Heart left ventricle (tissue), 16 donors: ENCODE data around the gene FAM187B. TPM values are rescaled to one million over a fixed set of nuclear protein-coding genes. Genes with fewer than 3 reads are reported as not detected.

ENCODE experiments used
- ATAC-seq, 4 donors: fragments of 200-7000 bp; cut with Tn5 transposase; one replicate each; pipeline ENCODE4 v1.9.1; 2020 to 2022; ENCODE audit warnings: moderate library complexity in 4 of 4, mild to moderate bottlenecking in 3 of 4, moderate number of reproducible peaks in 1 of 4
- DNase-seq, 5 donors: peaks; one replicate each; pipeline ENCODE4 v3.0.0-alpha.2; 2020
- H3K27ac ChIP-seq, 12 donors: fragments of 200-600 bp; sonication (generic) in 4 of 12; one replicate each; pipeline versions ENCODE4 v1.5.0 to v1.8.0; 2016 to 2022; ENCODE audit warnings: mild to moderate bottlenecking in 2 of 12
- H3K27me3 ChIP-seq, 9 donors: fragments of 200-600 bp; sonication (generic) in 2 of 9; one replicate each; pipeline versions ENCODE4 v1.5.1 to v1.8.0; 2016 to 2022; ENCODE audit warnings: mild to moderate bottlenecking in 3 of 9
- H3K36me3 ChIP-seq, 9 donors: fragments of 200-600 bp; sonication (generic) in 2 of 9; one replicate each; pipeline versions ENCODE4 v1.5.0 to v1.8.0; 2018 to 2022; ENCODE audit warnings: mild to moderate bottlenecking in 2 of 9
- H3K4me1 ChIP-seq, 12 donors: fragments of 200-600 bp; sonication (generic) in 4 of 12; one replicate each; pipeline versions ENCODE4 v1.5.0 to v1.8.0; 2016 to 2022; ENCODE audit warnings: mild to moderate bottlenecking in 3 of 12
- H3K4me3 ChIP-seq, 12 donors: fragments of 200-600 bp; sonication (generic) in 4 of 12; one replicate each; pipeline versions ENCODE4 v1.5.0 to v1.8.0; 2017 to 2022; ENCODE audit warnings: mild to moderate bottlenecking in 9 of 12, moderate library complexity in 4 of 12
- H3K9me3 ChIP-seq, 12 donors: fragments of 200-600 bp; sonication (generic) in 4 of 12; one replicate each; pipeline versions ENCODE4 v1.5.0 to v1.8.0; 2016 to 2022; ENCODE audit warnings: mild to moderate bottlenecking in 1 of 12
- CTCF ChIP-seq, 12 donors: fragments of 200-600 bp; sonication (generic) in 4 of 12; IDR thresholded peaks; one replicate each; pipeline versions ENCODE4 v1.5.0 to v1.8.0; 2018 to 2022; ENCODE audit warnings: antibody characterized with exemption in 12 of 12, mild to moderate bottlenecking in 5 of 12
- POLR2A ChIP-seq, 2 donors: fragments of 450-650 bp; IDR thresholded peaks; one replicate each; pipeline ENCODE4 v1.6.1; 2017; ENCODE audit warnings: antibody characterized with exemption in 2 of 2, mild to moderate bottlenecking in 2 of 2, moderate library complexity in 2 of 2
- WGBS, 4 donors: extraction: QIAGEN DNeasy Blood & Tissue Kit in 2 of 4; methylation state at CpG; one replicate each; pipeline versions ENCODE4 v1.1.5 to v1.1.7; 2013 to 2018; 5-methylcytosine and 5-hydroxymethylcytosine counted together
- intact Hi-C, 10 donors: fragments of 100-400 bp; cut with DNase I; formaldehyde crosslinking; loops; one replicate each; pipeline versions ENCODE4 v1.11.1 to v1.14.2; 2022
- polyA plus RNA-seq, 2 donors: library from polyadenylated mRNA; stranded (reverse); fragments of 200-250 nt; gene quantifications; one replicate each; pipeline ENCODE4 v1.2.3, GENCODE V29; 2013
- total RNA-seq, 9 donors: library from RNA; depleted of rRNA in 2 of 9; stranded (reverse); fragments of >200 nt in 2 of 9; fragmentation: NEBNext Ultra II Directional in 3 of 9; extraction: Animal tissue kit (Norgen Biotek cat#: 25700) in 3 of 9; gene quantifications; one replicate each; pipeline versions ENCODE4 v1.1.0 to v1.2.4, GENCODE V29; 2016 to 2023
- donor health status: ischemic (EF 13 %, LVEDD 7.1; RV severe dilation, severe dysfunction).
- donor health status: healthy with polysubstance abuse.
- donor health status: DM: no; HTN: yes; CAD: no.
- donor health status: DM: no; HTN: no; CAD: no.
- donor health status: ischemic (EF 25% LVEDD 6.9; RV normal size, moderate dysfunction).
- donor health status: ischemic (EF 25% LVEDD 5.7; RV mildly dilated, moderate dysfunction).
- donor health status: healthy.
- donor health status: DM: yes; HTN: yes; CAD: no.
- donor health status: ischemic (EF 35%, LVEDD 5.7; RV mildly dilated, moderate dysfunction).
- donor health status: nonischemic (EF 11% LVEDD 7.7; RV severe dilation, severe dysfunction).
- donor health status: DM: yes; HTN: yes; CAD: no.
- donor health status: PGD.
- donor health status: ischemic (EF 29% LVEDD 5.4; RV normal size, mild dysfunction).
- donor health status: nonischemic (EF 23%, LVEDD 6.1; RV moderate dilation, normal function).

FAM187B gene
- total and polyA plus RNA-seq, 11 donors, result 0.06 TPM; not detected in 10

DNA sequence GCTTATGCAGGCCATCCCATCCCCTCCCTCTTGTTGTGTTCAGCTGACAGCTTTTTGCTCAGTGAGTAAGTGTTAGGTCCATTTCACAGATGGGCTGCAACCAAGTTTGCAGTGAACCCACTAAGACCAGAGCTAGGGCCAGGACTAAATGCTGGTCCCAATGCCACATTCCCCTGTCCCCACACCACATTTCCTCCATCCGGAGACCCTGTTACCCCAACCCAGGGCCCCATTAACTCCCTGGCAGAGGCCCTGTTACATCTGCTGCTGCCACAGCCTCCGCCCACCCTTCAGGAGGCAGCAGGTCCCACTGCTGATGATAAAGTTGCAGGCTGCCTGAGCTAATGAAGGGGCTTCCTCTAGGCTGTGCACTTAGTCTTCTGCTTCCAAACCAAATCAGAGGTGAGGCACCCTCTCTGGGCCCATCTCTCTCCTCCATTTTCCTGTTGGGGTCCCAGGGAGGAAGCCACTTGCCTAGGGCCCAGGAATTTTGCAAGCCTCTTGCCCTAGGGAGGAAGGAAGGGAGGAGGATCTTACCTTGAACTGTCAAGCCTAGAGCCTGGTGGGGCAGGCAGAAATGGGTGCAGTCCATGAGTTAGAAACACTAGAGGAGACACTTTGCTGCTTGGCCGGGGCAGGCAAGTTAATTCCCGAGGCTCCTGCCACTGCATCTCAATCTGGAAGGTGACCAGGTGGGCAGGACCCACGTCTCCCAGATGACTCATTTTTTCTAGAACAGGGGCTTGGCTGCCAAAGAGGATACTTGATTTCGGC, 36.8 kb upstream of the FAM187B start:
- H3K9me3 ChIP-seq, result no peaks in the 10 kb centered on the region
- intact Hi-C loops, result loop anchor here in 8 of 10 donors (5.0 to 10.0 kb wide), 7 partner anchors 108 to 449 kb away; partner anchors contain the start of genes FXYD7 (in 5 of the 8), FXYD5 (in 1 of the 8), HPN (in 1 of the 8) and KMT2B (in 1 of the 8)
- no peak overlapping the region for H3K4me3 ChIP-seq
- WGBS, 4 donors, result 32 to 52% (median 41%) methylated on average over 5 to 6 of the region's 6 CpGs
- DNase-seq (peak in 2 of 5 donors; percentile 20 to 53), ATAC-seq (no peak)
- peaks cover 3 to 55% (median 31%) of the 10 kb centered on the region in 12 donors for H3K4me1 ChIP-seq
- H3K27me3 ChIP-seq, result no peaks in the 10 kb centered on the region
- peaks cover 0 to 4% (median 2%) of the 10 kb centered on the region in 9 donors for H3K36me3 ChIP-seq
- no peak for TF ChIP-seq CTCF (IDR thresholded peaks at IDR 0.05)
- TF ChIP-seq POLR2A (IDR thresholded peaks at IDR 0.05), result no peak
- peak overlapping the region in 6 of 12 donors; percentile 13 to 34 (median 28) for H3K27ac ChIP-seq

DNA sequence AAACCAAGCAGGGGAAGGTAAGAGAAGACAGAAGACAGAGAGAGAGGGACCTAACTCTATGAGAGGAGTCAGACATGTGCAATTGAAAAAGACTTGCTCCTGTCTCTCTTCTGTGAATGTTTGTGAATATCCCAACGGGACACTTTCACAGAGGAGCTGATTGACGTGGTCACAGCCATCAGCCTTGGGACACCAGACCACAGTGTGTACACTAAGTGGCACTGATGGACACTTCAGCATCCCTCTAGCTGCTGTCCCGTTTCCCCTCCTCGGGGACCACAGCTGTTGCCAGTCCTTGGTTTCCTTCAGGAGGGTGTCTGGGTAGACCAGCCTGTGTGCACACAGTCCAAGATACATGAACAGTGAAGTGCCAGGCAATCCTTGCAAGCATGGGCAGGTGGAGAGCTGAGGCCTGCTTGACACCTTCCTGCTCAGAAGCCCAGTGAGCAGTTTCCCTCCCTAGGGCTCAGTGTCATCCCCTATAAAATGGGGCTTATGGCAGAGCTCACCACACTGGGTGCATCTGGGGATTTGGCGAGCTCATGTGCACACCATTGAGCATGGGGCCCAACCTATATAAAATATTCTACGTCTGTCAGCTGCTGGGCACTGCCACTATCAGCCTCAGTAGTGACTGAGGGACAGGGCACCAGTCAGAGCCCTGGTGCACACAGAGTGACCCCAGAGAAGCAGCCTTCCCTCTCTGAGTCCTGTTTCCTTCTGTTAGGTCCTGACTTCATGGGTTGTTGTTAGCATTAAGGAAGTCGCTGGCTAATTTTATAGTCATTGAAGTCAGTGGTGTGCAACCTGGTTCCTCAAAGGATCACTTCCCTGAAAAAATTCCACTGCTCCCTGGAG, 36.0 kb upstream of the FAM187B start:
- 54 to 67% (median 60%) methylated on average over 6 to 7 of the region's 7 CpGs for WGBS, 4 donors
- intact Hi-C loops, result loop anchor here in 8 of 10 donors (5.0 to 10.0 kb wide), 7 partner anchors 107 to 450 kb away; partner anchors contain the start of genes FXYD7 (in 5 of the 8), FXYD5 (in 1 of the 8), HPN (in 1 of the 8) and KMT2B (in 1 of the 8)
- peak overlapping the region in 2 of 12 donors; percentile 27 to 34 for H3K27ac ChIP-seq

GRCh38 chr19:35262101-35262761, 33.7 kb upstream of the FAM187B start:
- ATAC-seq (peak in 3 of 4 donors; percentile 20 to 52 (median 38)), DNase-seq (peak in 1 of 5 donors; percentile 58)
- TF ChIP-seq CTCF (IDR thresholded peaks at IDR 0.05) (no peak), POLR2A (IDR thresholded peaks at IDR 0.05) (no peak)
- intact Hi-C loops, result loop anchor here in 3 of 10 donors (10.0 kb wide), 3 partner anchors 117 to 453 kb away; partner anchors contain the start of genes FXYD7 (in 1 of the 3), HPN (in 1 of the 3) and KMT2B (in 1 of the 3)
- H3K27me3 ChIP-seq, result no peaks in the 10 kb centered on the region
- H3K27ac ChIP-seq, result no peak overlapping the region
- H3K36me3 ChIP-seq, result no peaks in the 10 kb centered on the region
- H3K4me3 ChIP-seq, result no peak overlapping the region
- no peaks in the 10 kb centered on the region for H3K9me3 ChIP-seq
- H3K4me1 ChIP-seq, result peaks cover 0 to 45% (median 24%) of the 10 kb centered on the region in 12 donors
- WGBS, 4 donors, result 68 to 71% (median 70%) methylated on average over 11 to 17 of the region's 17 CpGs; no CpG with 5 or more reads in 1 of the 4 donors

More for the DNA sequence above, 36.0 kb upstream of the FAM187B start:
- DNase-seq (peak in 1 of 5 donors; percentile 34), ATAC-seq (no peak)
- Histone ChIP-seq H3K9me3 (no peaks in the 10 kb centered on the region), H3K27me3 (no peaks in the 10 kb centered on the region), H3K4me3 (no peak overlapping the region), H3K36me3 (no peaks in the 10 kb centered on the region), H3K4me1 (peaks cover 0 to 47% (median 24%) of the 10 kb centered on the region in 12 donors)
- TF ChIP-seq POLR2A (IDR thresholded peaks at IDR 0.05), result no peak
